ENCODE measurements around the gene TBX10. TPM values are rescaled to one million over a fixed set of nuclear protein-coding genes. Genes with fewer than 3 reads are reported as not detected.

The TBX10 gene
- total and polyA plus RNA-seq, 2 of the 8 experiments (the other 6 are each of a cell fraction or from before 2014, with no cell fraction given): 0.09 TPM; not detected in 1

- Histone ChIP-seq H2BK5ac (ENCODE audit: low read depth, low read length) (no peak overlapping the region), H2BK20ac (ENCODE audit: low read length) (peak overlapping the region; percentile 90; the same call in 1 of the 2 replicates), H3K9me3 (ENCODE audit: insufficient read depth in 2 of 2, low read depth in 1 of 2, low read length in 1 of 2) (no peaks in the 10 kb centered on the region), H4K8ac (ENCODE audit: extremely low read depth, insufficient read depth, low read length) (no peak overlapping the region), H2BK15ac (ENCODE audit: low read length) (peak overlapping the region; percentile 12; the same call in 1 of the 2 replicates), H3K14ac (ENCODE audit: insufficient read length) (no peak overlapping the region), H2AFZ (ENCODE audit: low read length) (no peak overlapping the region), H3K36me3 (ENCODE audit: control insufficient read depth in 2 of 4, insufficient read depth in 4 of 4, low read length in 3 of 4) (peaks cover 0 to 4% (median 3%) of the 10 kb centered on the region in 4 experiments; a peak in 5 of 8 replicates), H3K23ac (ENCODE audit: insufficient read length) (no peak overlapping the region), H2AK5ac (ENCODE audit: low read depth, low read length) (peak overlapping the region; percentile 58; the same call in 1 of the 2 replicates), H3K79me1 (ENCODE audit: low read depth, low read length) (no peaks in the 10 kb centered on the region), H3K4me2 (ENCODE audit: insufficient read depth in 1 of 2, low read depth in 2 of 2, low read length in 2 of 2) (peak overlapping the region; percentile 9 to 64; a peak in 3 of 4 replicates), H4K20me1 (replicated peaks in 1 of 2; ENCODE audit: control insufficient read depth in 1 of 2, insufficient read depth in 2 of 2, low read length in 2 of 2) (peaks cover 0 to 2% of the 10 kb centered on the region in 2 experiments), H3K4ac (replicated peaks; ENCODE audit: insufficient read length, low read depth, low read length) (no peak overlapping the region), H3K4me1 (replicated peaks in 1 of 4; ENCODE audit: control insufficient read depth in 3 of 4, insufficient read depth in 4 of 4, low read length in 3 of 4) (peaks cover 5 to 27% (median 17%) of the 10 kb centered on the region in 4 experiments; a peak in 6 of 7 replicates), H3K79me2 (ENCODE audit: control insufficient read depth in 1 of 2, insufficient read depth in 2 of 2, low read length in 2 of 2) (peaks cover 0 to 8% of the 10 kb centered on the region in 2 experiments; a peak in 1 of 4 replicates), H4K91ac (replicated peaks; ENCODE audit: insufficient read length, low read length) (peak overlapping the region; percentile 93), H3K4me3 (ENCODE audit: extremely low read depth in 1 of 4, insufficient read depth in 2 of 4, low read depth in 3 of 4, low read length in 4 of 4) (no peak overlapping the region), H4K5ac (ENCODE audit: insufficient read length, low read depth, low read length) (no peak overlapping the region), H3K56ac (replicated peaks; ENCODE audit: insufficient read length, low read depth, low read length) (no peak overlapping the region), H2BK120ac (replicated peaks; ENCODE audit: low read depth, low read length) (peak overlapping the region; percentile 65), H2BK12ac (ENCODE audit: low read depth, low read length) (peak overlapping the region; percentile 94), H3K18ac (ENCODE audit: extremely low read depth, low read length) (peak overlapping the region; percentile 52; the same call in 1 of the 2 replicates), H3K27me3 (replicated peaks in 1 of 4; ENCODE audit: control insufficient read depth in 3 of 4, extremely low read depth in 1 of 4, insufficient read depth in 3 of 4, low read length in 3 of 4) (peaks cover 0 to 4% (median 0%) of the 10 kb centered on the region in 4 experiments; a peak in 2 of 7 replicates), H3K9ac (replicated peaks in 1 of 4; ENCODE audit: extremely low read depth in 1 of 4, low read depth in 3 of 4, low read length in 3 of 4) (no peak overlapping the region), H3K27ac (ENCODE audit: low read depth, low read length) (no peak overlapping the region), H3K23me2 (ENCODE audit: low read depth, low read length) (peaks cover 9% of the 10 kb centered on the region; the same call in 1 of the 2 replicates)
- WGBS, 2 experiments (ENCODE audit: extremely low coverage in 1 of 2, insufficient coverage in 1 of 2, insufficient read length in 1 of 2, insufficient replicate concordance in 2 of 2, low coverage in 1 of 2, low lambda C conversion rate in 2 of 2, missing lambda C conversion rate in 1 of 2): 92% methylated on average over 2 of the region's 2 CpGs; no CpG with 5 or more reads in 1 of the 2 experiments
- DNase-seq (ENCODE audit: low read depth in 1 of 2, low spot score in 2 of 2) (no peak), FAIRE-seq (no peak)
- POLR2A ChIA-PET (ENCODE audit: partially characterized antibody): interaction anchor here (0.7 to 2.8 kb wide), 5 partner anchors 9 to 27 kb away, joined by 3 to 25 read pairs (median 4); partner anchors contain the start of gene GSTP1
- CTCF ChIA-PET (ENCODE audit: partially characterized antibody): interaction anchor here (0.5 to 1.6 kb wide), 10 partner anchors 8 to 44 kb away, joined by 3 to 15 read pairs (median 4); partner anchors contain the start of gene GSTP1
- TF ChIP-seq TEAD4 (IDR thresholded peaks at IDR 0.05; ENCODE audit: low read depth, low read length) (no peak), BACH1 (IDR thresholded peaks at IDR 0.05; ENCODE audit: low read length) (no peak), SAP30 (IDR thresholded peaks at IDR 0.05; ENCODE audit: insufficient read depth, insufficient replicate concordance, low read length) (no peak), SP2 (IDR thresholded peaks at IDR 0.05; ENCODE audit: low read length) (no peak), JUN (IDR thresholded peaks at IDR 0.05; ENCODE audit: low read depth, low read length) (no peak), RXRA (IDR thresholded peaks at IDR 0.05; ENCODE audit: insufficient read depth, low read depth, low read length) (no peak), CTCF (IDR thresholded peaks at IDR 0.05; ENCODE audit: control extremely low read depth in 1 of 3, insufficient read depth in 1 of 3, low read depth in 1 of 3, low read length in 3 of 3) (no peak), YY1 (IDR thresholded peaks at IDR 0.05; ENCODE audit: low read depth, low read length) (no peak), MAFK (IDR thresholded peaks at IDR 0.05; ENCODE audit: low read depth, low read length) (no peak)
- TF ChIP-seq, protein P1, sequence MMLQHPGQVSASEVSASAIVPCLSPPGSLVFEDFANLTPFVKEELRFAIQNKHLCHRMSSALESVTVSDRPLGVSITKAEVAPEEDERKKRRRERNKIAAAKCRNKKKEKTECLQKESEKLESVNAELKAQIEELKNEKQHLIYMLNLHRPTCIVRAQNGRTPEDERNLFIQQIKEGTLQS (IDR thresholded peaks at IDR 0.05; ENCODE audit: insufficient read depth, low read depth, low read length): no peak
Measured at GRCh38 chr11:67604815-67605214, 34.7 kb downstream of the TBX10 start.
